HG02884 (cell line): ENCODE data around the gene KIAA1217.
A peak's percentile ranks its signal among the peaks of the same experiment; 100 is the strongest.

ENCODE experiments used
- ATAC-seq: cut with Tn5 transposase; IDR thresholded peaks from one replicate; pipeline ENCODE4 v1.9.1; 2021; ENCODE audit warnings: mild to moderate bottlenecking, moderate library complexity; ENCODE audit not compliant: unreplicated experiment

Gene KIAA1217

DNA sequence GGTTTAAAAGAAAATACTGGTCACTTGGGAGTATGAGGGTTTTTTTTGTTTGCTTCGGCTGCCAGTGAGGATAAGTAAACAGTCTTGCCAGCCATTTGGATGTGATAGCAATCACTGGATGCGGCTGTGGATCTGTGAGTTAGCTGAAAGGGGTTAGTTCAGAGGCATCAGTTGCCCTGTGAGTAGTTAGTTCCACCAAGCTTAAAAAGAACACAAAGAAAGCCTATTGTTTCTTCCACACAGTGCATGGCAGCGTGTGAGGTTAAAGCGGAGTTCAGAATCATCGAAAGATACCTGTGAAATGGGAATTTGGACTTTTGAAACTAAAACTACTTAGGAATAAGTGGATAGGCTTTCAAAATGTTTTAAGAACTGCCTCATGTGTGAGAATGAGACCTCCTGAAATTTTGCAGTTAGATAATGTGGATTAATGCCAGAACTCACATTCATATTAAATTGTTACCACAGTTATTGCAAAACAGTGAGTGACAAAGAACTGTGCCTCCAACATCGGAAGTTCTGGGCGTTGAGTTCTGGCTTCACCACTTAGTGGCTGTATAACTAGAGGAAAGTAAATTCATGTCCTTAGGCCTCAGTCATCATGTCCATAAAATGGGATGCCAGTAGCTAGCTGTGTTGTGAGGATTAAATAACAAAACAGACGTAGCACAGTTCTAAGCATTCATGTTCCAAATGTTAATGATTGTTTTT, 31.3 kb downstream of the KIAA1217 start:
- ATAC-seq = no peak

DNA sequence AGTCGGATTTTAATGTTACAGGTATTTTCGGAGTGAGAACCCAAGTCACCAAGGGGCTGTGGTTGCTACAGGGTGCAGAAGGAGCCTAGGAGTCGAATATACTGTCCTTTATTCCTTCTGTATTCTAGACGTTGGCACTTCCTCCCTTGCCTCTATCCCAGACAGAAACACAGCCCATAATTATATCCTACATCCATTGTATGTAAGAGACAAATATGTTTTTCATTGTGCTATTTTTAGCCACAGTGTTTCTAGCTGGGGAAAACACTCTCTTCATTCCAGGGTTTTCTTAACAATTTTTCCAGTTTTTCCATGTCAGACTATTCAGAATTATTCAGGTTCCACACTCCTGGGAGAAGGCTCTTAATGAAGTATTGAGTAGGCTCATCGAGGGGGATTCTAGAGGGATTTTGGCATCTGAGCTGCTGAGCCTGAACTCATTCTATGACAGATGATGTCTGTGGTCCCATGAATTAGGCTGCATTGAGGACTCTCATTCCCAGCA, 32.6 kb downstream of the KIAA1217 start:
- no peak for ATAC-seq

DNA sequence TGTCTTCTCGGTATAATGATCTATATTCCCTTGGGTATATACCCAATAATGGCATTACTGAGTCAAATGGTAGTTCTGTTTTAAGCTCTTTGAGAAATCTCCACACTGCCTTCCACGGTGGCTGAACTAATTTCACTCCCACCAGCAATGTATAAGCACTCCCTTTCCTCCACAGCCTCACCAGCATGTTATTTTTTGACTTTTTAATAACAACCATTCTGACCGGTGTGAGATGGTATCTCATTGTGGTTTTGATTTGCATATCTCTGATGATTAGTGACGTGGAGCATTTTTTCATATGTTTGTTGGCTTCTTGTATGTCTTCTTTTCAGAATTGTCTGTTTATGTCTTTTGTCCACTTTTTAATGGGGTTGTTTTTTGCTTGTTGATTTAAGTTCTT, 33.6 kb downstream of the KIAA1217 start:
- no peak for ATAC-seq

DNA sequence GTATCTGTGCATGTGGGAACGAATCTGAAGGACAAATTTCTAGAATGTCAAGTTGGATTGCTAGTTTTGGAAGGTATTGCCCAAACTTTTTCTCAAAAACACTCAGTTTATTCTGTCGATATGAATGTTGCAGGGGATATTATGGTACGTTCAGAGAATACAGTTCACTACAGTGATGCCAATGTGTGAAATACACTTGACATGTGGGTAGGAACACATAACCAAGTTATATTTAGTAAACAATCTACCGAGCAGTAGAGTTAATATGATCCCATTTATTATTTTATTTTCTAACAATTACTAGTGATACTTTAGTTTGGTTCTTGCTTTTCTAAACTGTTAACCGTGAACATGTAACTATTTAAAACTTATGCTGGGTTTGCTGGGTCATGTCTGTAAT, 37.4 kb downstream of the KIAA1217 start:
- ATAC-seq = no peak

DNA sequence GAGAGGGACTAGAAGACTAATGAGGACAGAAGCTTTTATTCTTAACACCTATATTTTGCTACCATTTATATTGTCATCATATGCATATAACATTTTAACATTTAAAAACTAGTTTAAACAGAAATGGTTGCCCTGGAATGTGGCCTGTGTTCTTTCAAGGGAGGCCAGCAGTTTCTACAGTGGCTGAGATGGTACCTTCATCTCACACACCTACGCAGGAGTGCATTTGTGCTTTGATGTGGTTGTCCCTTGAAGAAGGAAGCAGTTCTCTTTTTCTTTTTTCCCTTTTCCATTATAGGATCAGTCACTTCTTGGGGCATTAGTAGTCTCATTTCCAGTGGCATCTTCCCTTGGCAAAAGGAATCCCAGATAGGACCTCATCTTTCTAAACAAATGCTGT, 38.9 kb downstream of the KIAA1217 start:
- no peak for ATAC-seq

DNA sequence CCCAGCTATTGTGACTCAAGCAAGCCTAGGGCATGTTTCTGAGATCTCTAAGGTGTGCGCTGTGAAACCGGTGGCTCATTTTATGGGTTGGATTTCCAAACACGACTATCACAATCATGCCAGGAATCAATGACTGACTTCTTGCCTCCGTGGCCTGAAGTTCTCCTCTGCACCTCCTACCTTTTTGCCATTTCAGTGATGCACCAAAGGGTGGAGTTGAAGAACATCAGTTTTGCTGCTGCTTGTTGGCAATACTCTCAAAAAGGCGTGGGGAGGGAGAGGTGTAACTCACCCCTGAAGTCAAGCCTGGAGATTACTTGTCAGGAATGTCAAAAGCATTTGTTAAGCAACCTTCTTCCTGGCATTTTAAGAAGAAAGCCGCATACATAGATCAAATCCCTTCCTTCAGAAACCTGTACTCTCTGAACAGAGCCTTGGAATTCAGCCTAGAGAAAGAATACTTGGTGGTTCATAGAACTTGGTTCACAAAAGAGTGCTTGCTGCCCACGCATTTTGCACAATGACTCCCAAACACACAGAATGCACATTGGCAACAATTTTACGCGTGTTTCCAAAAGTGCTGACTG, 41.0 kb downstream of the KIAA1217 start:
- ATAC-seq = no peak

DNA sequence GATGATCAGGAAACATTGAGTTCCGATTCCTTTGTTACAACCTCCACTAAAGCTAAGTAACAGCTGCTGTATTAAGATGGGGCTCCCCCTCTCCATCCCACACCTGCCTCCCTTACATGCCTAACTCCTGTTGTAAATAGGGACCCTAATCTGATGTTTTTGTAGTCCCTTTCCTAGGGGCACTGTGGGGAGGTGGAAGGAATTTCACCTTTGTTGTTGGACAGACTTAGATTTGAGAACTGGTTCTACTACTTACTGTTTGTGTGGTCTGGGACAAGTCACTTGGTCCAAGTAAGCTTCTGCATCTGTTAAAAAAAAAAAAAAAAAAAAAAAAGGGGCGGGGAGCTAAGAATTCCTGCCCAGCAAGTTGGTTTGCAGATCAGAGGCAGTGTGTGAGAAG, 42.6 kb downstream of the KIAA1217 start:
- no peak for ATAC-seq

DNA sequence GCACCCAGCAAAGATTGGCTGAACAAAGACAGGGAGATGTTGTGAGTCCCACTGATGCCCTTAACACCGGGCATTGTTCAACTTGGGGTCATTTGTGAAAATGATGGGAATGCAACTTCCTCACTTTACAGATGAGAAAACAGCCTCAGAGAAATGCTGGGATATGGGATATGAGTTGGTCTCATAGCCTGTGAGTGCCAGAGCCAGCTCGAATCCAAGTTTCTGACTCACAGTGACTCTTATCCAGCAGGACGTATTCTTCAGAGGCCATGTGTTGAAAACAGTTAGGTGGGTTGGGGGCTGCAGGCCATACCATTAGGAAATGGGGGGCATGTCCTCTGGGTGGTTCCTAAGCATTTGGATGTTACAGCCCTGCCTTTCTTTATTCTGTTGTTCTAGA, 45.2 kb downstream of the KIAA1217 start:
- ATAC-seq = no peak

DNA sequence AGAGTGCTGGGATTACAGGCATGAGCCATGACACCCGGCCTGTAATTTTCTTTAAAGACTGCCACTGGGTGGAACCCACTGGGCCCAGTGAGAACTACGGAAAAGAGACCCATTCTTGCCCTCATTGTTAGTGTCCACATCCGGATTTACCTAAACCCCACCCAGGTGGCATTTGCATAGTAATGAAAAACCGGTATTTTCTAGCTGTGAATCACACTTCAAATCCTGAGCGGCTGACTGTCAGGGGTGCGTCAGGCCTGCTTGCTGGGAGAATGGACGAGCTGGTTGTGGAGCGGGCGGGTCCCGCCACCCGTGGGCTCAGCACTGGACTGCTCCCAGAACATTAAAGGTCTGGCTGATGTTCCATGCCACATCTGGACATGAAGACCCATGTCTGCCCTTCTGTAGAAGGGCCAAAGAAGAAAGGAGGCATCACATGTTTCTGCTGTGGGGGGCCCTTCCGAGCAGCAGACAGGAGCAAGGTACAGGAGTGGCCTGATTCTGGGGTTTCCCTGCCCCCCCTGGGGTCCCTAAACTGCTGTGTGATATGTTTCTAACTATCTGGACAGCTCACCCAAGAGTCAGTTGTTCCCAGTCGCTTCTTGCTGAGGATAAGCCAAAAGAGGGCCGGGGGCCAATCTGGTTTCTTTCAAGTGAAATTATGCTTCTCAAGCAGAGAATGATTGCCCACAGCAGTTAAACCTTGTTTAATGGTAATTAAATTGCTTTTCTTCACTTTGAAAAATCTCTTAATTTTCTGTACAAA, 46.4 kb downstream of the KIAA1217 start:
- no peak for ATAC-seq

DNA sequence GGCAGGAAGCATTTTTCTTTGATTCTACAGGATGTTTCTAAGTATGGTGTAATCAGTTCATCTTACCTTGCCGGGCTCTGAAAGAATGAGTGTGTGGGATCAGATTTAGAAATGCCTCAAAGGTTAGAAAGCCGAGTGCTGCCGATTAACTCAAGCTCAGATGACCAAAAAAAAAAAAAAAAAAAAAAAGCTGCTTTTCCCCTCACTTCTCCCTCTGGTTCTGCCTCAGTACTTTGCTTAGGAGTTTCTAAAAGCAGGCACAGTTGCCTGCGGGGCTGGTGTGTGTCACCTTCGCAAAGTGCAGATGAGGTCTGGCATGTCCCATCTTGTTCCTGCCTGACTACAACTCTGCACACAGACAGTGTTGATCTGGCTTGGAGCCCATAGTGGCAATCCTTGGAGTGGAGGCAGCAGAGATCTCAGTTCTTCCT, 47.0 kb downstream of the KIAA1217 start:
- ATAC-seq = no peak

DNA sequence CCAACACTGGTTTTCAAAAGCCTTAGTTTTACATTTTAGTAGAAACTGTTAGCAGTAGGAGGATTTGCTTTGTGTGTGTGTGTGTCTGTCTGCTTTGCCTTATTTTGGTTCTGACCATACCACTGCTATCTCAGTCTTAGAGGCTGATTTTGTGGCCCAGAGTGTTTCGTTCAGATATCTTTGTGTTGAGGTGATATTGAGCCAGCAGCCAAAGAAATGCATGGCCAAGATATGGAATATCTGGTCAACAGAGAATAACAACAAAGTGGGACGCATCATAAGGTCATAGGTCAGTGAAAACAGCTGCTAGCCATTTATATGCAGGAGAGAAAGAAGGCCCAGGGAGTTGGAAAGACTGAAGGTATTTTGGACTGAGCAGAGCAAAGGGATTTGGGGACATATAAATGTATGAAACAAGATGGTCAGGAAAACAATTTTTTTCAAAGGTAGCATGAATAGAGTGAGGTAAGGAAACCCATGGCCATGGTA, 47.7 kb downstream of the KIAA1217 start:
- no peak for ATAC-seq

DNA sequence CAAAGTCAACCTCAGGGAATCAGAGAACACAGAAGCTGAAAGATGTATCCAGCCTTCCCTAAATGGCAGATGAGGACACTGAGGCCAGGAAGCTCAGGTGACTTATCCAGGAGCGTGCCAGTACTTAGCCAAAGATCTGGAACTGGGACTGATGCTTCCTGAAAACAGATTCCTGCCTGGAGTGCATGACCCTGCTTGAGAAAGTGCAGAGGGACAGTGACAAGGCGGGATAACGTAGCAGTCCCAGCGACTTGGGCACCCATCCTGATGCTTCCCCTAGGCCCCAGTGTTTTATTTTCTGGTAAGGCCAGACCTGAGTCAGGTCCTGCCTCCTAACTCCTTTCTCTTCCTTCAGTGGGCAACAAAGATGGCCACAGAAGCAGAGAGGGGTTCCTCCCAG, 48.6 kb downstream of the KIAA1217 start:
- no peak for ATAC-seq

DNA sequence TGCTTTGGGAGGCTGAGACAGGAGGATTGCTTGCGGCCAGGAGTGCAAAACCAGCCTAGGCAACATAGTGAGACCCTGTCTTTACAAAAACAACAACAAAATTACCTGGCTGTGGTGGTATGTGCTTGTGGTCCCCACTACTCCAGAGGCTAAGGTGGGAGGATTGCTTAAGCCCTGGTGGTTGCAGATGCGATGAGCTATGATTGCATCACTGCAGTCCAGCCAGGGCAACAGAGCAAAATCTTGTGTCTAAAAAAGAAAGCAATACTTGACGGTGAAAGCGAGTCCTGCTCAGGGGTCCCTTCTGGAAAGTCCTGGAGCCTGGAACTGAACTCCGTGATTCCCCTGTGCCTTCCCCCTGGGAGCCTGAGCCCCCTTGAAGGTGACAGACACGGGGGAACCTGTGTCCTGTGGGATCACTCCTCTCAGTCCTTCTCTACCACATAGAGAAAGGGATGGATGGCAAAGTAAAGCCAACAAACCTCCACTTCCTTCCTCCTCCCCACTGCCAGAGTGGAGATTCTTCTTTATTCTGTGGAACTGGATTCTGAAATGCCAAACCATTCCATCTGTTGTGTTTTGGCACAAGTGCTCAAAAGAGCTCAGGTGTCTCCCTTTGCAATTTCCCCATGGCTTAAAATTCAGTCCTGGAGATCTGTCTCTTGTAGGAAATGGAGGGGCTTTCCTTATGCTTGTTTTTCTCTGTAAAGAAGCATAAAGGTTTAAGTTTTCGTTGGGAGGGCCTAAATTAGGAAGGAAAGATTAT, 50.6 kb downstream of the KIAA1217 start:
- ATAC-seq = no peak

DNA sequence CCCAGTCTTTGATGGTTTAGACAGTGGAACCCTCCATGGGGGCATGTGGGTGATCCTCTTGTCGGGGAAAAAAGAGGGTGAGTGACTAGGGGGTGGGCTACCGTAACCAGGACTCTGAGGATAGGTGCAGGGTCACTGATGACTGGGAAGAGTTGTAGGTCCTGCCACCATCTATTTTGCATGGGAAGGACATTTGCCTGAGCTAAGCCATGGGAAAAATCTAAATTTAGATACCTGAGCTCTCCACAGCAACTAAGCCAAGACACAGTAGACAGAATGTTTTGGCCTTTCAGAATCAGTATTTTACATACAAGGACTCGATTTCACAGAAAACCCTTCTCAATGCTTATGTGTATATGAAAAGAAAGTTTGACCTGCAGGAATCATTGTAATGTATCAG, 52.7 kb downstream of the KIAA1217 start:
- no peak for ATAC-seq

DNA sequence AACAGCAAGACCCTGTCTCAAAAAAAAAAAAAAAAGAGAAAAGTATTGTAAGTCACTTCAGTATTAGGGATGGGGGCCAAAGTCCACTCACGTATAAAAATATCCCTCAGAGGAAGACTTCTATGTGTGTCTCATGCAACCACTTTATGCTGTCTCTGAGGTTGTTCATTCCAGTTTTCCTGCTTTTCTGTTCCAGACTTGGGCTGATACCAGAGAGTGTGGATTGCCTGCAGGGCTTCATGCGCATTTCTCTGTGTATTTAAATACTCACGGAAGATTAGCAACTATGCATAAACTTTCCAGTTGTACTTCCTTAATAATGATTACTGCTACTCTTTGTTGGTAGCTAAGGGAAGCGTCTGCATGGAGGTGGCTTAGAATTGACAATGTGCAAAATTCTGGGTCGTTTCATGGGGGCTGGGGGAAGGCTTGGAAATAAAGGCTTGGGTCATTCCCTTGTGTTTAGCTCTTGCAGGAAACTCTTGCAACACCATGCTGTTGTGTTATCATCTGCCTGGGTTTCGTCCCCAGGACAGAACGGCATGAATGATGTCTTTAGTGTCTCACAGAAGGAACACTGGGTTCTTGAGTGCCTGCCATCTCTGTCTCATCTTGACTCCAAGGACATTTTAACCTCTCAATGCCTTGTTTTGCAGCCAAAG, 54.1 kb downstream of the KIAA1217 start:
- ATAC-seq = no peak

DNA sequence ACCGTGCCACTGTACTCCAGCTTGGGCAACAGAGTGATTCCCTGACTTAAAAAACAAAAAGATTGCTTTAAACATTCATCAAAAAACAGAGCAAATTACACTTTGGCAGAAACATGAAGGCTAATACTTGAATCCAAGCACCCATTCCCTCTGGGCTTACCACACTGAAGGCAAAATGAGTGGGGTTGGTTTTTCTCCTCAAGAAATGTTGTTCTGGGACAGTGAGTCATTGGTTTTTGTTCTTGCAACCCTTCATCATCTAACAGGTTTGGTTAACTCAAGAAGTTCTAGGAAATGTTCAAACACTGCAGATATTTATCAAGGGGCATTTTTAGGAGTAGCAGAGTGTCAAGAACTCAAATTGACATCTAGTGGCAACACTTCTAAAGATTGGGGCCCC, 60.5 kb downstream of the KIAA1217 start:
- ATAC-seq = no peak

DNA sequence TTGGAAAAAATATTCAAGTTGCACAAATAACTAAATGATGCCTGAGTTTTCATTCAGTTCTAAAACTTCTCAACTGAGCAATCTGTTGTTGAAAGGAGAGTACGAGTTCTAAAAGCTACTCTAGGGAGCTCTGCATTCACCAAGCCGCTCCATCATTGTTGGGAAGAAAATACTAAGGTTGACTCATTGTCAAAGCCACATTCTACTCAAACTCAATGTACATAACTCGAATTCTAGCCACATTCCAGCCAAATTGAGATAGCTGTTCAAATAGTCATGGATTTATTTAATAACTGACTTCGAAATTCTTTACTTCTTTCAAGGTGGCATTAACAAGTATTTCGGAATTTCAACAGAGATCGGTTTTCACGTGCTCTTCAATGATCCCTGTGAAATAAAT, 63.4 kb downstream of the KIAA1217 start:
- ATAC-seq = no peak

DNA sequence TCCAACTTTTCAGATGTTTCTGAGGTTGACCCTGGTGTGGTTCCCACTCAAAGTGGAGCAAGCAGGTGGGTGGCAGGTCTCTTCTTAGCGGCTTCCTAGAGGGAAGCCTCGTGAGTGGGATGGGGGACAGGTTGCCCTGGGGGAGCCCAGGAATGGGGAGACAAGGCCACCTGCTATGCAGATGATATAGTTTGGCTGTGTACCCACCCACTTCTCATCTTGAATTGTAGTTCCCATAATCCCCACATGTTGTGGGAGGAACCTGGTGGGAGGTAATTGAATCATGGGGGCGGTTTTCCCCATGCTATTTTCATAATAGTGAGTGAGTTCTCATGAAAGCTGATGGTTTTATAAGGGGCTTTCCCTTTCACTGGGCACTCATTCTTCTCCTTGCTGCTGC, 68.3 kb downstream of the KIAA1217 start:
- no peak for ATAC-seq

DNA sequence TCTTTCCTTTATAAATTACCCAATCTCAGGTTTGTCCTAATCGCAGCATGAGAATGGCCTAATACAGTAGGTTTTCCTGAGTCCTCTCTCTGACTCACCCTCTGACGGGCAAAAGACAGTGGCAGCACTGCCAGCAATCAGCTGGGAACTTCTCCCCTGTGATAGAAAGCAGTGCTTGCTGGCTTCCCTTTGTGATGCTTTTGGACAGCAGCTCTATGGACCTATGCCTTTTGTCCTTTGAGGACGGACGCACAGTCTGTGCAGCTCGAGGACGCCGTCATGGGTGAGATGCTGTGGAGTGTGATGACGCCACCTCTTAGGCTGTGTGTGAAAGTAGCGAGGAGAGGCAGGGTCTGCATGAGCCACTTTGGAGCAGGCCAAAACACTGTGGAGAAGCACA, 68.8 kb downstream of the KIAA1217 start:
- ATAC-seq = no peak

DNA sequence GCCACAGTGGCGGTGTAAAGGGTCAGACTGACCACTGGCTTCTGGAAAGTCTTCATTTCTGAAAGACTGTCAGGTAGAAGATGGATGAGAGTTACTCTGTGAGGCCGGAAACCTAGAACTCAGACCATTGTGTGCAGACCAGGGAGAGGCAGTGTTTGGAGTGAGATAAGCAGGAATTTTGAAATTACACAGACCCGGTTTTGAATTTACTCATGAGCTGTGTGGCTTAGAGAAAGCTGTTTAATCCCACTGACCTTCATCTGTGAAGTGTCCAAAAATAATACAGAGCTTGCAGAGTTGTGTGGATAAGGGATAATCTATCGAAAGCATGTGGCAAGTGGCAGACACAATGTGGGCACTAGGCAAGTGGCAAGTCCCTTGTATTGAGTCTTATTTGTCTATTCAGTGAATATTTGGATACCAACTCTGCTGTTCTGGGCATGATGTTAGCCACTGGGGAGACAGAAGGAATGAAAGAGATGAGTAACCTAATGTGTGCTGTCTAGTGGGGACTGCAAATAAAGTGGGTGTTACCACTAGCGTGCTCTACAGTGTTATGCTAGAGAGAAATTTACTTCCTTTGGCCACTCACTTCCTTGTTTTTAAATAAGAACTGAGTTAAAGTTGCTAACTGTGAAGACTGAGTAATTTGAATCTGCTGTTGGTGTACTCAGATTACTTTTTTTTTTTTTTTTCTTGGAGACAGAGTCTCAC, 69.4 kb downstream of the KIAA1217 start:
- peak; percentile 50 for ATAC-seq
